DOHH2 (cell line): ENCODE data around the gene LRRC38.

Experiments
- H3F3A ChIP-seq: fragments of 200-600 bp; sonication (generic), shearing (Covaris generic); 2 replicates; pipeline ENCODE4 v1.6.0; 2016; ENCODE audit warnings: antibody characterized with exemption, mild to moderate bottlenecking; ENCODE audit not compliant: control insufficient read depth, insufficient read depth
- H3K27ac ChIP-seq: fragments of 200-600 bp; sonication (generic); 2 replicates; pipeline ENCODE4 v1.5.1; 2014; ENCODE audit warnings: low read depth, mild to moderate bottlenecking, low read length, moderate library complexity
- H3K27me3 ChIP-seq: fragments of 200-600 bp; sonication (generic); 2 replicates; pipeline ENCODE4 v1.6.1; 2014; ENCODE audit warnings: mild to moderate bottlenecking, low read length, mixed read lengths; ENCODE audit not compliant: control insufficient read depth
- H3K36me3 ChIP-seq: fragments of 200-600 bp; sonication (generic); 2 replicates; pipeline ENCODE4 v1.6.1; 2014; ENCODE audit warnings: mild to moderate bottlenecking, low read length, moderate library complexity, mixed read lengths; ENCODE audit not compliant: control insufficient read depth
- H3K4me1 ChIP-seq: fragments of 200-600 bp; sonication (generic); 2 replicates; pipeline ENCODE4 v1.6.1; 2014; ENCODE audit warnings: mild to moderate bottlenecking, low read length, mixed read lengths; ENCODE audit not compliant: control insufficient read depth
- H3K4me2 ChIP-seq: fragments of 200-600 bp; sonication (generic); 2 replicates; pipeline ENCODE4 v1.6.0; 2014; ENCODE audit warnings: mild to moderate bottlenecking, low read length, moderate library complexity
- H3K4me3 ChIP-seq: fragments of 200-600 bp; sonication (generic); 2 replicates; pipeline ENCODE4 v1.5.1; 2014; ENCODE audit warnings: mild to moderate bottlenecking, low read length, mixed read lengths
- H3K79me2 ChIP-seq: fragments of 200-600 bp; sonication (generic); 2 replicates; pipeline ENCODE4 v1.6.1; 2014; ENCODE audit warnings: mild to moderate bottlenecking, low read length, mixed read lengths; ENCODE audit not compliant: control insufficient read depth
- H3K9me2 ChIP-seq: fragments of 200-600 bp; sonication (generic); replicated peaks from 2 replicates; pipeline ENCODE4 v1.6.1; 2014; ENCODE audit warnings: mild to moderate bottlenecking, low read length, mixed read lengths; ENCODE audit not compliant: control insufficient read depth
- H3K9me3 ChIP-seq: fragments of 200-600 bp; sonication (generic); 2 replicates; pipeline ENCODE4 v1.6.1; 2014; ENCODE audit warnings: antibody characterized with exemption, low read length, mixed read lengths; ENCODE audit not compliant: control insufficient read depth, insufficient read depth
- H4K20me1 ChIP-seq: fragments of 200-600 bp; sonication (generic); 2 replicates; pipeline ENCODE4 v1.6.0; 2014; ENCODE audit warnings: low read depth, mild to moderate bottlenecking, antibody characterized with exemption, low read length, moderate library complexity; ENCODE audit not compliant: control insufficient read depth, insufficient read depth
- EZH2phosphoT487 ChIP-seq: fragments of 200-600 bp; sonication (generic); IDR thresholded peaks from 2 replicates; pipeline ENCODE4 v1.6.1; 2017; ENCODE audit warnings: borderline replicate concordance, mild to moderate bottlenecking, antibody characterized with exemption, low read length, moderate library complexity, mixed read lengths
- TF ChIP-seq, protein P1 (sequence below): fragments of 200-600 bp; sonication (generic); IDR thresholded peaks from one replicate; pipeline ENCODE4 v1.5.1; 2014; ENCODE audit warnings: antibody characterized with exemption, mild to moderate bottlenecking, low read depth, low read length; ENCODE audit not compliant: poor library complexity, severe bottlenecking

The LRRC38 gene

DNA sequence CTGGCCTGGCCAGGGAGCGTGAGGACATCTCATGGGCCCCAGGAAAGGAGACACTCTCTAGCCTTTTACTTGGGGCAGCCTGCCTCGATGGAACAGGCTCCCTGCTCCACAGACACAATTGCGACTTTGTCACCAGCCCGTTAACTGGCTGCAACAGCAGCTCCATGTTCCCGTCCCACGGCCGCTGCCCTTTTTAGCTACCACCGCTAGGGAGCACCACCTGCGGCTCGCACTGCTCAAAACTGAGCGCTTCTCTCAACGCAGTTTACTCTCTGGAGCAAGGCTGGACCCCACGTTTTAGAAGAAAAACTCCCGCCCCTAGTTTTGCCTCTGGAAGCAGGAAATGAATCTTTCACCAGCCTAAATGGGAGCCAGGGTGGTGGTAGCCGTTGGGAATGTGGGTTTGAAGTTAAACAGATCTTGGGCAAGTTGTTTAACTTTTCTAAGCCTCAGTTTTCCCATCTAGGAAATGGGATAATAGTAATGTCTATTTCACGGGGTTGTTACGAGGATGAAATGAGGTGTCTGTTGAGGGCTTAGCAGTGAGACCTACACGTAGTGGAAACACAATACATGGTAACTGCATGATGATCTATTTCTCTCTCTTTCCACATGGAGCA lies 3.5 kb upstream of the LRRC38 start:
- Histone ChIP-seq H3K4me1 (no peaks in the 10 kb centered on the region), H3K27me3 (peaks cover 22% of the 10 kb centered on the region; the same call in 1 of the 2 replicates), H3F3A (no peaks in the 10 kb centered on the region), H3K27ac (no peak overlapping the region), H3K36me3 (no peaks in the 10 kb centered on the region), H3K79me2 (no peaks in the 10 kb centered on the region), H3K4me2 (no peak overlapping the region), H3K9me2 (no peaks in the 10 kb centered on the region), H3K4me3 (no peak overlapping the region), H4K20me1 (no peaks in the 10 kb centered on the region), H3K9me3 (peaks cover 3% of the 10 kb centered on the region; the same call in 1 of the 2 replicates)
- TF ChIP-seq, protein P1, sequence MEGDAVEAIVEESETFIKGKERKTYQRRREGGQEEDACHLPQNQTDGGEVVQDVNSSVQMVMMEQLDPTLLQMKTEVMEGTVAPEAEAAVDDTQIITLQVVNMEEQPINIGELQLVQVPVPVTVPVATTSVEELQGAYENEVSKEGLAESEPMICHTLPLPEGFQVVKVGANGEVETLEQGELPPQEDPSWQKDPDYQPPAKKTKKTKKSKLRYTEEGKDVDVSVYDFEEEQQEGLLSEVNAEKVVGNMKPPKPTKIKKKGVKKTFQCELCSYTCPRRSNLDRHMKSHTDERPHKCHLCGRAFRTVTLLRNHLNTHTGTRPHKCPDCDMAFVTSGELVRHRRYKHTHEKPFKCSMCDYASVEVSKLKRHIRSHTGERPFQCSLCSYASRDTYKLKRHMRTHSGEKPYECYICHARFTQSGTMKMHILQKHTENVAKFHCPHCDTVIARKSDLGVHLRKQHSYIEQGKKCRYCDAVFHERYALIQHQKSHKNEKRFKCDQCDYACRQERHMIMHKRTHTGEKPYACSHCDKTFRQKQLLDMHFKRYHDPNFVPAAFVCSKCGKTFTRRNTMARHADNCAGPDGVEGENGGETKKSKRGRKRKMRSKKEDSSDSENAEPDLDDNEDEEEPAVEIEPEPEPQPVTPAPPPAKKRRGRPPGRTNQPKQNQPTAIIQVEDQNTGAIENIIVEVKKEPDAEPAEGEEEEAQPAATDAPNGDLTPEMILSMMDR = peak; percentile 79
- no peak for TF ChIP-seq EZH2phosphoT487

DNA sequence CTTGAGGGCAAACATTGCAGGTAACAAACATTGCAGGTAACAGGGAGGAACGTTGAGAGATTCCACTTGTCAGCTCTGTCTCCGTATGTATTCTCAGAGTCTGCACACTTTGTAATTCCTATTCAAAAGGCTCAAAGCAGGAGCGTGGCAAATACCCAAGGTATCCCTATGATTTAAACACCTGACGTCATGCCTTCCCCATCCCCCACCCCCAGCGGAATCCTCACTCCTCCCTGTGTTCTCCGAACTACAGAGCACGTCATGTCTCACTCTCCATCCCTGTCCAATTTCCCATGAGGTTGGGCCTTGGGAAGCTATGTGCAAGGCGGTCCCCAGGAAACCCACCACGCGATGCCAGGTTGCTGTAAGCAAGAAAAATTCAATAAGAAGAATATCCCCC lies 2.8 kb upstream of the LRRC38 start:
- no peak overlapping the region for H3K4me3 ChIP-seq
- H4K20me1 ChIP-seq = no peaks in the 10 kb centered on the region
- H3K27me3 ChIP-seq = peaks cover 22% of the 10 kb centered on the region; the same call in 1 of the 2 replicates
- H3K27ac ChIP-seq = no peak overlapping the region
- no peak overlapping the region for H3K4me2 ChIP-seq
- no peaks in the 10 kb centered on the region for H3F3A ChIP-seq
- TF ChIP-seq, protein P1 = no peak
- no peak for TF ChIP-seq EZH2phosphoT487
- no peaks in the 10 kb centered on the region for H3K36me3 ChIP-seq
- H3K4me1 ChIP-seq = no peaks in the 10 kb centered on the region
- H3K9me2 ChIP-seq = no peaks in the 10 kb centered on the region
- H3K79me2 ChIP-seq = no peaks in the 10 kb centered on the region
- H3K9me3 ChIP-seq = peaks cover 3% of the 10 kb centered on the region; the same call in 1 of the 2 replicates

DNA sequence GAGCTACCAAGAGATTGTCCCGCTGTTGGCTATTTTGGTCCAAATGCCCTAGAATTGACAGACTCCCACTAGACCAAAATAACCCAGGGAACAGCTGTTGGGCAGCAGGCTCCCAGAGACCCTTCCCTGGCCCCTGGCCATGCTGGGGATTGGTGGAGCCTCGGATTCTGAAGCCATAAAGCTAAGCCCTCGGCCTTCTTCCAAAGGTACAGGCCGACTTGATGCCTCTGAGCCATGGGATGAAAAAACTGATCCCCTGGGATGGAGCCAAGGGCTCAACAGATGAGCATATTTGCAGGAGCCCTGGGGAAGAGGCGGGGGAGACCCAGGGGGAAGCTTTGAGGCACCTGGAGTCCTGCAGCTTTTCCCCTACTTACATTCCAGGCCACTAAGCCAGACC lies 1.0 kb upstream of the LRRC38 start:
- Histone ChIP-seq H3K36me3 (no peaks in the 10 kb centered on the region), H3K27ac (no peak overlapping the region), H3K79me2 (no peaks in the 10 kb centered on the region), H3K4me1 (no peaks in the 10 kb centered on the region), H3K9me2 (no peaks in the 10 kb centered on the region), H3K27me3 (peaks cover 22% of the 10 kb centered on the region; the same call in 1 of the 2 replicates), H3K4me3 (no peak overlapping the region), H3K9me3 (peaks cover 3% of the 10 kb centered on the region; the same call in 1 of the 2 replicates), H4K20me1 (no peaks in the 10 kb centered on the region), H3F3A (no peaks in the 10 kb centered on the region), H3K4me2 (no peak overlapping the region)
- no peak for TF ChIP-seq EZH2phosphoT487
- TF ChIP-seq, protein P1 = no peak
